GM23338 (cell line): ENCODE data around the gene CPXM1. TPM values are rescaled to one million over a fixed set of nuclear protein-coding genes. Genes with fewer than 3 reads are reported as not detected.

Source experiments
- ATAC-seq: fragments of 200-7000 bp; cut with Tn5 transposase; 3 replicates; pipeline ENCODE4 v1.9.1; 2020
- DNase-seq: peaks from one replicate; pipeline ENCODE4 v3.0.0-alpha.2; 2015; ENCODE audit warnings: low spot score
- H2AFZ ChIP-seq: fragments of 200-600 bp; sonication (generic); 2 replicates; pipeline ENCODE4 v1.8.0; 2016; ENCODE audit warnings: antibody characterized with exemption, mild to moderate bottlenecking, moderate library complexity
- H3F3A ChIP-seq: fragments of 200-600 bp; sonication (generic); replicated peaks from 2 replicates; pipeline ENCODE4 v1.8.0; 2017; ENCODE audit warnings: antibody characterized with exemption, mixed run types, low read depth
- H3K27ac ChIP-seq: fragments of 200-600 bp; sonication (generic); 2 replicates; pipeline ENCODE4 v1.6.1; 2016; ENCODE audit warnings: low read depth
- H3K27me3 ChIP-seq: fragments of 200-600 bp; sonication (generic); 2 replicates; pipeline ENCODE4 v1.8.0; 2016; ENCODE audit warnings: mild to moderate bottlenecking, mixed run types, moderate library complexity; ENCODE audit not compliant: insufficient read depth
- H3K36me3 ChIP-seq: fragments of 200-600 bp; sonication (generic); 2 replicates; pipeline ENCODE4 v1.8.0; 2016; ENCODE audit warnings: mild to moderate bottlenecking; ENCODE audit not compliant: insufficient read depth
- H3K4me1 ChIP-seq: fragments of 200-600 bp; sonication (generic); 2 replicates; pipeline ENCODE4 v1.8.0; 2016; ENCODE audit warnings: mild to moderate bottlenecking, moderate library complexity; ENCODE audit not compliant: insufficient read depth
- H3K4me2 ChIP-seq: fragments of 200-600 bp; sonication (generic); 2 replicates; pipeline ENCODE4 v1.7.1; 2017; ENCODE audit warnings: mixed run types
- H3K4me3 ChIP-seq: fragments of 200-600 bp; sonication (generic); 2 replicates; pipeline ENCODE4 v1.6.1; 2016; ENCODE audit warnings: mixed run types
- H3K79me2 ChIP-seq: fragments of 200-600 bp; sonication (generic); replicated peaks from 2 replicates; pipeline ENCODE4 v1.8.0; 2017; ENCODE audit warnings: mild to moderate bottlenecking; ENCODE audit not compliant: insufficient read depth
- H3K9me2 ChIP-seq: fragments of 200-600 bp; sonication (generic); 2 replicates; pipeline ENCODE4 v1.8.0; 2017; ENCODE audit not compliant: insufficient read depth
- H4K20me1 ChIP-seq: fragments of 200-600 bp; sonication (generic); replicated peaks from 2 replicates; pipeline ENCODE4 v1.8.0; 2017; ENCODE audit warnings: mild to moderate bottlenecking; ENCODE audit not compliant: insufficient read depth
- H3K27ac Mint-ChIP-seq: 2 replicates; pipeline ENCODE4 v1.8.0; 2020; ENCODE audit warnings: inconsistent platforms, mild to moderate bottlenecking, moderate library complexity, mixed read lengths
- H3K27me3 Mint-ChIP-seq: 3 replicates; pipeline ENCODE4 v1.8.0; 2022; ENCODE audit warnings: low read depth, mild to moderate bottlenecking, moderate library complexity, mixed read lengths, inconsistent platforms; ENCODE audit not compliant: insufficient read depth, poor library complexity
- H3K36me3 Mint-ChIP-seq: 3 replicates; pipeline ENCODE4 v1.8.0; 2021; ENCODE audit warnings: low read depth, mild to moderate bottlenecking, inconsistent platforms, moderate library complexity, mixed read lengths
- H3K4me1 Mint-ChIP-seq: 3 replicates; pipeline ENCODE4 v1.8.0; 2020; ENCODE audit warnings: mild to moderate bottlenecking, inconsistent platforms, mixed read lengths
- H3K4me3 Mint-ChIP-seq: 3 replicates; pipeline ENCODE4 v1.8.0; 2021; ENCODE audit warnings: moderate library complexity, mild to moderate bottlenecking, inconsistent platforms, mixed read lengths
- H3K9me3 Mint-ChIP-seq: 3 replicates; pipeline ENCODE4 v1.8.0; 2020; ENCODE audit warnings: moderate library complexity, mild to moderate bottlenecking, inconsistent platforms, mixed read lengths
- EZH2 ChIP-seq: fragments of 200-600 bp; sonication (generic); IDR thresholded peaks from one replicate; pipeline ENCODE4 v1.8.0; 2017; ENCODE audit warnings: antibody characterized with exemption, mild to moderate bottlenecking, low read depth; ENCODE audit not compliant: unreplicated experiment
- EZH2phosphoT487 ChIP-seq: fragments of 200-600 bp; sonication (generic); IDR thresholded peaks from one replicate; pipeline ENCODE4 v1.8.1; 2018; ENCODE audit warnings: antibody characterized with exemption; ENCODE audit not compliant: unreplicated experiment
- JUNB ChIP-seq: IDR thresholded peaks from one replicate; pipeline ENCODE4 v1.6.1; 2016; ENCODE audit warnings: antibody characterized with exemption; ENCODE audit not compliant: unreplicated experiment
- NANOG ChIP-seq: IDR thresholded peaks from 2 replicates; pipeline ENCODE4 v1.6.1; 2016; ENCODE audit warnings: antibody characterized with exemption, borderline replicate concordance
- POLR2AphosphoS5 ChIP-seq: IDR thresholded peaks from 2 replicates; pipeline ENCODE4 v1.6.1; 2016; ENCODE audit warnings: antibody characterized with exemption, low read depth
- STAT1 ChIP-seq: IDR thresholded peaks from one replicate; pipeline ENCODE4 v1.6.1; 2016; ENCODE audit warnings: antibody characterized with exemption; ENCODE audit not compliant: unreplicated experiment
- ZNF114 ChIP-seq: fragments of 250-450 bp; sonication (Bioruptor Pico); IDR thresholded peaks from 2 replicates; pipeline ENCODE4 v1.5.0; 2020; ENCODE audit warnings: mild to moderate bottlenecking, moderate library complexity
- ZNF331 ChIP-seq: fragments of 250-450 bp; sonication (Bioruptor Pico); IDR thresholded peaks from 2 replicates; pipeline ENCODE4 v1.5.0; 2020; ENCODE audit warnings: low read depth, mild to moderate bottlenecking, moderate library complexity
- polyA plus RNA-seq: library from polyadenylated mRNA; unstranded; fragments of >200 nt; fragmentation: Nextera tagmentation; extraction: Ambion mirVana; gene quantifications from 2 replicates; pipeline ENCODE4 v1.2.1, GENCODE V29; 2016
- total RNA-seq: library from RNA; depleted of rRNA; stranded (reverse); fragments of >200 nt; shearing (Covaris generic); gene quantifications from 2 replicates; pipeline ENCODE4 v1.2.3, GENCODE V29; 2014
- TF ChIP-seq, protein P1 (sequence below), 2 experiments: fragments of 200-600 bp in 1 of 2; sonication (generic) in 1 of 2; conservative IDR thresholded peaks; 2 replicates each; pipeline versions ENCODE4 v1.5.1 to v1.6.1; 2016 to 2017; ENCODE audit warnings: antibody characterized with exemption in 2 of 2, low read depth in 2 of 2, mild to moderate bottlenecking in 2 of 2, moderate library complexity in 1 of 2
- TF ChIP-seq, protein P2 (sequence below): IDR thresholded peaks from 2 replicates; pipeline ENCODE4 v1.6.1; 2016; ENCODE audit warnings: antibody characterized with exemption
- TF ChIP-seq, protein P3 (sequence below): IDR thresholded peaks from one replicate; pipeline ENCODE4 v1.6.1; 2018; ENCODE audit warnings: antibody characterized with exemption; ENCODE audit not compliant: unreplicated experiment

CPXM1 gene
- total and polyA plus RNA-seq, 2 experiments from 2014 or later, result 17.0 to 29.3 TPM

DNA sequence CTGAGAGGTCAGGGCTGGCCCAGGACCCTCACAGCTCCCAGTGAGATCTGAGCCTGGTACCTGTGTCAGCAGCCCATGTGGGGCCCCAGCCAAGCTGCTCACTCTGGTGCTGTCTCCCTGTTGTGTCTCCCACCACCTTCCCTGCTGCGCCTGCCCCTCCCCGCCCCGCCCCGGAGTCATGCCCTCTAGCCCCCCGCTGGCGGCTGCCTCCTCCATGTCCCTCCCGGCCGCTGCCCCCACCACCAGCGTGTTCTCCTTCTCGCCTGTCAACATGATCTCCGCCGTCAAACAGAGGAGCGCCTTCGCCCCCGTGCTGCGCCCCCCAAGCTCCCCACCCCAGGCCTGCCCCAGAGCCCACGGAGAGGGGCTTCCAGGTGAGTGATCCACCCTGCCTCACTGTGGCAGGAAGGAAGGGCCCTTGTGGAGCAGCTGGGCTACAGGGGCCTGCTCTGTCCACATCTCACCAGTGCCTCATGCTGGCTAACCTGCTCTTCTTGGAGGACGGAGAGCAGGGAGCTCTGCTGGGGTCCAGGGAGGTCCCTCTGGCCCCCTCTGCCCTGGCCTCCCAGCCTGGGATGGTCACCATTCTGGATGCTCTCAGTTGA, 44.9 kb downstream of the CPXM1 start (continued):
- TF ChIP-seq, protein P1, sequence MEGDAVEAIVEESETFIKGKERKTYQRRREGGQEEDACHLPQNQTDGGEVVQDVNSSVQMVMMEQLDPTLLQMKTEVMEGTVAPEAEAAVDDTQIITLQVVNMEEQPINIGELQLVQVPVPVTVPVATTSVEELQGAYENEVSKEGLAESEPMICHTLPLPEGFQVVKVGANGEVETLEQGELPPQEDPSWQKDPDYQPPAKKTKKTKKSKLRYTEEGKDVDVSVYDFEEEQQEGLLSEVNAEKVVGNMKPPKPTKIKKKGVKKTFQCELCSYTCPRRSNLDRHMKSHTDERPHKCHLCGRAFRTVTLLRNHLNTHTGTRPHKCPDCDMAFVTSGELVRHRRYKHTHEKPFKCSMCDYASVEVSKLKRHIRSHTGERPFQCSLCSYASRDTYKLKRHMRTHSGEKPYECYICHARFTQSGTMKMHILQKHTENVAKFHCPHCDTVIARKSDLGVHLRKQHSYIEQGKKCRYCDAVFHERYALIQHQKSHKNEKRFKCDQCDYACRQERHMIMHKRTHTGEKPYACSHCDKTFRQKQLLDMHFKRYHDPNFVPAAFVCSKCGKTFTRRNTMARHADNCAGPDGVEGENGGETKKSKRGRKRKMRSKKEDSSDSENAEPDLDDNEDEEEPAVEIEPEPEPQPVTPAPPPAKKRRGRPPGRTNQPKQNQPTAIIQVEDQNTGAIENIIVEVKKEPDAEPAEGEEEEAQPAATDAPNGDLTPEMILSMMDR (conservative IDR thresholded peaks at IDR 0.05; ENCODE audit: low read depth in 2 of 2), result no peak
- TF ChIP-seq POLR2AphosphoS5 (no peak), ZNF331 (CRISPR knock-in tag) (no peak), EZH2phosphoT487 (no peak), NANOG (no peak), EZH2 (no peak), ZNF114 (CRISPR knock-in tag) (no peak)
- TF ChIP-seq, protein P2, sequence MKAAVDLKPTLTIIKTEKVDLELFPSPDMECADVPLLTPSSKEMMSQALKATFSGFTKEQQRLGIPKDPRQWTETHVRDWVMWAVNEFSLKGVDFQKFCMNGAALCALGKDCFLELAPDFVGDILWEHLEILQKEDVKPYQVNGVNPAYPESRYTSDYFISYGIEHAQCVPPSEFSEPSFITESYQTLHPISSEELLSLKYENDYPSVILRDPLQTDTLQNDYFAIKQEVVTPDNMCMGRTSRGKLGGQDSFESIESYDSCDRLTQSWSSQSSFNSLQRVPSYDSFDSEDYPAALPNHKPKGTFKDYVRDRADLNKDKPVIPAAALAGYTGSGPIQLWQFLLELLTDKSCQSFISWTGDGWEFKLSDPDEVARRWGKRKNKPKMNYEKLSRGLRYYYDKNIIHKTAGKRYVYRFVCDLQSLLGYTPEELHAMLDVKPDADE, result no peak

DNA sequence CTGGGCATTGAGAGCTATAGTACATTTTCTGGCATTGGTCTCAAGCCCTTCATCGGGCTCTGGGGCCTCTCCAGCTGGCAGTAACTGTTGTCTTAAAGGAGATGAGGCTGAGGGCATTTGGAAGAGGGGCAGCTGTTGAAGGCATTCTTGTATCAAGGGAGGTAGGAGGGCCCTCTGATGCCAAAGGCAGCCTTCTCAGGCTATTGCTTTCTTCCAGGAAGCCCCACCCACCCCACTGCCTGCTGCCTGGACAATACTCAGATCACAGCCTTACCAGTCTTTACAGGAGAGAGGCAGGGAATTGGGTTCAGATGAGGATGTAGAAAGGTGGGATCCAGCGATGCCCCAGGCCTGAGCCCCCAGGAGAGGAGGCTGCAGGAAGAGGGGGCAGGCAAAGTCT, 46.0 kb downstream of the CPXM1 start:
- H3K36me3 Mint-ChIP-seq, result no peaks in the 10 kb centered on the region; the same call in 2 of the 3 replicates
- ATAC-seq (no peak), DNase-seq (no peak)
- no peak overlapping the region for H3K4me3 ChIP-seq
- H3K27me3 Mint-ChIP-seq, result peaks cover 47% of the 10 kb centered on the region
- H3K9me3 Mint-ChIP-seq, result no peaks in the 10 kb centered on the region
- H3K9me2 ChIP-seq, result no peaks in the 10 kb centered on the region
- H3K27me3 ChIP-seq, result peaks cover 59% of the 10 kb centered on the region
- no peak overlapping the region for H3K4me2 ChIP-seq
- no peak overlapping the region for H3K27ac ChIP-seq
- H3K4me3 Mint-ChIP-seq, result no peak overlapping the region
- peaks cover 15% of the 10 kb centered on the region for H3K4me1 ChIP-seq
- peaks cover 4% of the 10 kb centered on the region; the same call in 1 of the 2 replicates for H4K20me1 ChIP-seq
- no peaks in the 10 kb centered on the region; the same call in 1 of the 2 replicates for H3F3A ChIP-seq
- peaks cover 23% of the 10 kb centered on the region for H3K4me1 Mint-ChIP-seq
- H3K79me2 ChIP-seq, result no peaks in the 10 kb centered on the region
- H2AFZ ChIP-seq, result no peak overlapping the region
- H3K36me3 ChIP-seq, result no peaks in the 10 kb centered on the region
- no peak overlapping the region for H3K27ac Mint-ChIP-seq
- TF ChIP-seq ZNF114 (CRISPR knock-in tag), result no peak
- no peak for TF ChIP-seq ZNF331 (CRISPR knock-in tag)
- TF ChIP-seq JUNB, result no peak
- TF ChIP-seq, protein P3, sequence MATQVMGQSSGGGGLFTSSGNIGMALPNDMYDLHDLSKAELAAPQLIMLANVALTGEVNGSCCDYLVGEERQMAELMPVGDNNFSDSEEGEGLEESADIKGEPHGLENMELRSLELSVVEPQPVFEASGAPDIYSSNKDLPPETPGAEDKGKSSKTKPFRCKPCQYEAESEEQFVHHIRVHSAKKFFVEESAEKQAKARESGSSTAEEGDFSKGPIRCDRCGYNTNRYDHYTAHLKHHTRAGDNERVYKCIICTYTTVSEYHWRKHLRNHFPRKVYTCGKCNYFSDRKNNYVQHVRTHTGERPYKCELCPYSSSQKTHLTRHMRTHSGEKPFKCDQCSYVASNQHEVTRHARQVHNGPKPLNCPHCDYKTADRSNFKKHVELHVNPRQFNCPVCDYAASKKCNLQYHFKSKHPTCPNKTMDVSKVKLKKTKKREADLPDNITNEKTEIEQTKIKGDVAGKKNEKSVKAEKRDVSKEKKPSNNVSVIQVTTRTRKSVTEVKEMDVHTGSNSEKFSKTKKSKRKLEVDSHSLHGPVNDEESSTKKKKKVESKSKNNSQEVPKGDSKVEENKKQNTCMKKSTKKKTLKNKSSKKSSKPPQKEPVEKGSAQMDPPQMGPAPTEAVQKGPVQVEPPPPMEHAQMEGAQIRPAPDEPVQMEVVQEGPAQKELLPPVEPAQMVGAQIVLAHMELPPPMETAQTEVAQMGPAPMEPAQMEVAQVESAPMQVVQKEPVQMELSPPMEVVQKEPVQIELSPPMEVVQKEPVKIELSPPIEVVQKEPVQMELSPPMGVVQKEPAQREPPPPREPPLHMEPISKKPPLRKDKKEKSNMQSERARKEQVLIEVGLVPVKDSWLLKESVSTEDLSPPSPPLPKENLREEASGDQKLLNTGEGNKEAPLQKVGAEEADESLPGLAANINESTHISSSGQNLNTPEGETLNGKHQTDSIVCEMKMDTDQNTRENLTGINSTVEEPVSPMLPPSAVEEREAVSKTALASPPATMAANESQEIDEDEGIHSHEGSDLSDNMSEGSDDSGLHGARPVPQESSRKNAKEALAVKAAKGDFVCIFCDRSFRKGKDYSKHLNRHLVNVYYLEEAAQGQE, result no peak
- TF ChIP-seq EZH2, result no peak
- TF ChIP-seq STAT1, result no peak
- TF ChIP-seq, protein P2, result no peak
- no peak for TF ChIP-seq EZH2phosphoT487
